PC-3 (cell line): ENCODE data around the gene CACNA1B.

Source experiments
- EZH2 ChIP-seq: fragments of 300-600 bp; sonication (generic); IDR thresholded peaks from one replicate; pipeline ENCODE4 v1.6.1; 2017; ENCODE audit warnings: antibody characterized with exemption, mild to moderate bottlenecking, low read length; ENCODE audit not compliant: unreplicated experiment
- EZH2phosphoT487 ChIP-seq: fragments of 300-600 bp; sonication (generic); IDR thresholded peaks from 2 replicates; pipeline ENCODE4 v1.6.1; 2018; ENCODE audit warnings: mild to moderate bottlenecking, antibody characterized with exemption, low read length, borderline replicate concordance
- TF ChIP-seq, protein P1 (sequence below): fragments of 300-600 bp; sonication (generic); conservative IDR thresholded peaks from 2 replicates; pipeline ENCODE4 v1.5.1; 2017; ENCODE audit warnings: antibody characterized with exemption, low read depth, mild to moderate bottlenecking, low read length

- TF ChIP-seq, protein P1, sequence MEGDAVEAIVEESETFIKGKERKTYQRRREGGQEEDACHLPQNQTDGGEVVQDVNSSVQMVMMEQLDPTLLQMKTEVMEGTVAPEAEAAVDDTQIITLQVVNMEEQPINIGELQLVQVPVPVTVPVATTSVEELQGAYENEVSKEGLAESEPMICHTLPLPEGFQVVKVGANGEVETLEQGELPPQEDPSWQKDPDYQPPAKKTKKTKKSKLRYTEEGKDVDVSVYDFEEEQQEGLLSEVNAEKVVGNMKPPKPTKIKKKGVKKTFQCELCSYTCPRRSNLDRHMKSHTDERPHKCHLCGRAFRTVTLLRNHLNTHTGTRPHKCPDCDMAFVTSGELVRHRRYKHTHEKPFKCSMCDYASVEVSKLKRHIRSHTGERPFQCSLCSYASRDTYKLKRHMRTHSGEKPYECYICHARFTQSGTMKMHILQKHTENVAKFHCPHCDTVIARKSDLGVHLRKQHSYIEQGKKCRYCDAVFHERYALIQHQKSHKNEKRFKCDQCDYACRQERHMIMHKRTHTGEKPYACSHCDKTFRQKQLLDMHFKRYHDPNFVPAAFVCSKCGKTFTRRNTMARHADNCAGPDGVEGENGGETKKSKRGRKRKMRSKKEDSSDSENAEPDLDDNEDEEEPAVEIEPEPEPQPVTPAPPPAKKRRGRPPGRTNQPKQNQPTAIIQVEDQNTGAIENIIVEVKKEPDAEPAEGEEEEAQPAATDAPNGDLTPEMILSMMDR, result no peak
- TF ChIP-seq EZH2 (no peak), EZH2phosphoT487 (no peak)
These were observed 40.2 kb downstream of the CACNA1B start for GRCh38 chr9:137917795-137918194.
